ENCODE results near the gene INAFM1. TPM values are rescaled to one million over a fixed set of nuclear protein-coding genes. Genes with fewer than 3 reads are reported as not detected.

INAFM1 gene
- total and polyA plus RNA-seq, 2 donors (not counting 3 experiments of a cell fraction or from before 2014, with no cell fraction given) = 2.8 to 8.3 TPM

DNA sequence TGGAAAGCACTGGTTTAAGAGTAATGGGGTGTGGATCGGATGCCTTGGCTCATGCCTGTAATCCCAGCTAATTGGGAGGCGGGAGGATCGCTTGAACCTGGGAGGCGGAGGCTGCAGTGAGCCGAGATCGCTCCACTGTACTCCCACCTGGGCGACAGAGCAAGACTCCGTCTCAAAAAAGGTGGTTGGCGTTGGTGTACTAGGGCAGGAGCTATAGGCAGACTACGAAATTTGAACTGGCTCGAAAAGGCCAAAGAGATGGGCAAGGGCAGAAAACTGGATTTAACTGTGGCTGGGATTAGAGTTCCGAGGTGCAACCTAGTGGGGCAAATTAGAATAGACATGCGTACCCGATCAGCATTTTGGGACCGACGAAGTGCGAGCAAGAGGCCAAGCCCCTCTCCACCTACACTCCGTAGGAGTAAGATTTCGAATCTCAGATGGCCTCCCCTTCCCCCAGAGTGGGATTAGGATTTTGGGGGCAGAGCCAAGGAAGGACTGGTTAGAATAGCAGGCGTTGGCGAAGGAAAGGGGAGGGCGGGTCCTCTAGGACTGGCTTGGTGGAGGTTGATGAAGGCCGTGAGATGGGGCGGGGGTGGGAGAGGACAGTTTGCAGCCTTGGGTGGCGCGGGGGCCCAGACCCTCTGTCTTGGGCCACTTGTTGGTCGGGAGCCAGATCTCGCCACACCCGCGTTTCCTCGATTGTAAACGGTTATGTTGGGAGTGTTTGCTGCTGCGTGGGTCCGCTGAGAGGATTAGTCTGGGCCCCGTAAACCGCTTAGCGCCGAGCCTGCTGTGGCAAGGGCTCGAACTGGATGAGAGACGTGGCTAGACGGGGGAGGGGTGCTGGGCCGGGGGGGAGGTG, 2.0 kb upstream of the INAFM1 start:
- Histone ChIP-seq H3K4me3 (replicated peaks in 1 of 3; ENCODE audit: insufficient read depth in 1 of 3, low read depth in 1 of 3, low read length in 3 of 3) (peak overlapping the region; percentile 16 to 64 (median 32)), H3K27ac (ENCODE audit: insufficient read depth, low read depth, low read length) (peak overlapping the region; percentile 92), H3K9me1 (replicated peaks; ENCODE audit: control insufficient read depth, extremely low read depth, insufficient read depth, low read length) (no peaks in the 10 kb centered on the region), H3K27me3 (ENCODE audit: control insufficient read depth in 2 of 2, insufficient read depth in 2 of 2, low read length in 2 of 2) (no peaks in the 10 kb centered on the region), H3K9ac (replicated peaks; ENCODE audit: extremely low read depth, insufficient read depth, low read length) (peak overlapping the region; percentile 84), H3K4me1 (ENCODE audit: control insufficient read depth, extremely low read depth, insufficient read depth, low read length) (peaks cover 13% of the 10 kb centered on the region), H3K79me2 (ENCODE audit: control insufficient read depth, insufficient read depth, low read length) (no peaks in the 10 kb centered on the region), H4K20me1 (replicated peaks; ENCODE audit: control insufficient read depth, extremely low read depth, insufficient read depth, low read length) (no peaks in the 10 kb centered on the region), H3K4me2 (ENCODE audit: insufficient read depth, low read length) (peak overlapping the region; percentile 88), H3K36me3 (ENCODE audit: control insufficient read depth in 2 of 2, extremely low read depth in 1 of 2, insufficient read depth in 2 of 2, low read length in 2 of 2) (peaks cover 0 to 14% of the 10 kb centered on the region in 2 experiments), H2AFZ (ENCODE audit: low read depth, low read length) (peak overlapping the region; percentile 32), H3K9me3 (replicated peaks; ENCODE audit: control insufficient read depth, insufficient read depth, low read length) (no peaks in the 10 kb centered on the region)
- dilution Hi-C loops (cut with MboI; ENCODE audit: extremely low pct_ligation_motif_present, low sequenced_read_pairs) (no loop called here), intact Hi-C loops (cut with micrococcal nuclease) (loop anchor here (1.0 to 5.0 kb wide), 2 partner anchors 15 to 75 kb away; partner anchors contain the start of gene DHX34)
- ChIA-PET CTCF (interaction anchor here (1.0 to 2.1 kb wide), 2 partner anchors 29 to 119 kb away, joined by 3 to 5 read pairs; no protein-coding TSS in a partner anchor), POLR2A (no interaction called here)
- FAIRE-seq (no peak), DNase-seq (ENCODE audit: low read depth, low spot score) (no peak)
- no peak for TF ChIP-seq POLR2AphosphoS5 (IDR thresholded peaks at IDR 0.05; ENCODE audit: insufficient read depth, low read depth, low read length)
- no peak for TF ChIP-seq EZH2 (IDR thresholded peaks at IDR 0.05; ENCODE audit: borderline replicate concordance, low read depth, low read length, severe bottlenecking)
- no peak for TF ChIP-seq MYC (IDR thresholded peaks at IDR 0.05; ENCODE audit: low read depth, low read length)
- no peak for TF ChIP-seq POLR2A (IDR thresholded peaks at IDR 0.05; ENCODE audit: low read depth, low read length)
- no peak for TF ChIP-seq JUN (IDR thresholded peaks at IDR 0.05; ENCODE audit: borderline replicate concordance, insufficient read depth, insufficient read length, low read depth)
- no peak for TF ChIP-seq FOS (IDR thresholded peaks at IDR 0.05; ENCODE audit: borderline replicate concordance, insufficient read depth, low read length)
- TF ChIP-seq GATA2 (IDR thresholded peaks at IDR 0.05; ENCODE audit: insufficient read depth, insufficient read length, low read depth, low read length) = no peak
- TF ChIP-seq, protein P1, sequence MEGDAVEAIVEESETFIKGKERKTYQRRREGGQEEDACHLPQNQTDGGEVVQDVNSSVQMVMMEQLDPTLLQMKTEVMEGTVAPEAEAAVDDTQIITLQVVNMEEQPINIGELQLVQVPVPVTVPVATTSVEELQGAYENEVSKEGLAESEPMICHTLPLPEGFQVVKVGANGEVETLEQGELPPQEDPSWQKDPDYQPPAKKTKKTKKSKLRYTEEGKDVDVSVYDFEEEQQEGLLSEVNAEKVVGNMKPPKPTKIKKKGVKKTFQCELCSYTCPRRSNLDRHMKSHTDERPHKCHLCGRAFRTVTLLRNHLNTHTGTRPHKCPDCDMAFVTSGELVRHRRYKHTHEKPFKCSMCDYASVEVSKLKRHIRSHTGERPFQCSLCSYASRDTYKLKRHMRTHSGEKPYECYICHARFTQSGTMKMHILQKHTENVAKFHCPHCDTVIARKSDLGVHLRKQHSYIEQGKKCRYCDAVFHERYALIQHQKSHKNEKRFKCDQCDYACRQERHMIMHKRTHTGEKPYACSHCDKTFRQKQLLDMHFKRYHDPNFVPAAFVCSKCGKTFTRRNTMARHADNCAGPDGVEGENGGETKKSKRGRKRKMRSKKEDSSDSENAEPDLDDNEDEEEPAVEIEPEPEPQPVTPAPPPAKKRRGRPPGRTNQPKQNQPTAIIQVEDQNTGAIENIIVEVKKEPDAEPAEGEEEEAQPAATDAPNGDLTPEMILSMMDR (IDR thresholded peaks at IDR 0.05; ENCODE audit: extremely low read depth in 1 of 2, insufficient read depth in 1 of 2, low read depth in 1 of 2, low read length in 2 of 2) = no peak
- TF ChIP-seq MAX (IDR thresholded peaks at IDR 0.05; ENCODE audit: insufficient read depth, insufficient read length) = no peak
- BruUV-seq (replicated peaks) = no TSS peak

Measured in endothelial cell of umbilical vein (primary cell).